HepG2 (cell line): Measurements from ENCODE around the gene RNGTT. TPM values are rescaled to one million over a fixed set of nuclear protein-coding genes. Genes with fewer than 3 reads are reported as not detected.

Experiments used
- ATAC-seq: fragments of 200-7000 bp; cut with Tn5 transposase; 3 replicates; pipeline ENCODE4 v1.9.1; 2020; ENCODE audit warnings: mild to moderate bottlenecking, moderate library complexity
- BruUV-seq: library from RNA; stranded (reverse); fragments of 400-500 nt; replicated peaks from 2 replicates; lab custom pipeline; 2021; lab: Mats Ljungman, UMichigan
- CTCF ChIA-PET: fragments of 300-600 bp; formaldehyde crosslinking; extraction: SDS; loops from one replicate; lab custom pipeline; 2021; ENCODE audit warnings: low total read pairs, inconsistent platforms, low intra/inter-chr PET ratio; lab: Yijun Ruan, JAX
- POLR2A ChIA-PET: fragments of 350-600 bp; sonication (Branson Sonifier 250); formaldehyde crosslinking; loops from one replicate; lab custom pipeline; 2020; ENCODE audit warnings: antibody characterized with exemption, inconsistent platforms; lab: Yijun Ruan, JAX
- DNase-seq: peaks from one replicate; pipeline ENCODE4 v3.0.0-alpha.2; 2015; ENCODE audit warnings: low spot score
- FAIRE-seq: peaks from 3 replicates; lab custom pipeline; 2011; peaks lifted over from hg19 to GRCh38; lab: Jason Lieb, UNC
- H2AFZ ChIP-seq: one replicate; pipeline ENCODE4 v1.6.1; 2011; ENCODE audit warnings: low read length, inconsistent platforms
- H3K27ac ChIP-seq: fragments of 300-600 bp; 3 replicates; pipeline ENCODE4 v1.8.0; 2011; ENCODE audit warnings: mixed run types, mild to moderate bottlenecking, mixed read lengths, low read length, inconsistent platforms; ENCODE audit not compliant: insufficient read depth; ENCODE audit errors: extremely low read length
- H3K27me3 ChIP-seq, 2 experiments: fragments of 200-600 bp in 1 of 2; 2 replicates in 1 of 2; 3 replicates in 1 of 2; pipeline versions ENCODE4 v1.6.0 to v1.8.0; 2011; ENCODE audit warnings: low read length in 2 of 2, mild to moderate bottlenecking in 2 of 2, moderate library complexity in 2 of 2, inconsistent platforms in 1 of 2; ENCODE audit not compliant: insufficient read depth in 2 of 2, control insufficient read depth in 1 of 2
- H3K36me3 ChIP-seq, 2 experiments: fragments of 200-600 bp in 1 of 2; replicated peaks in 1 of 2; 2 replicates in 1 of 2; 3 replicates in 1 of 2; pipeline versions ENCODE4 v1.5.1 to v1.8.0; 2011; ENCODE audit warnings: low read length in 2 of 2, inconsistent platforms in 1 of 2; ENCODE audit not compliant: insufficient read depth in 2 of 2, control insufficient read depth in 1 of 2
- H3K4me1 ChIP-seq: 2 replicates; pipeline ENCODE4 v1.5.1; 2012; ENCODE audit warnings: low read length, inconsistent platforms; ENCODE audit not compliant: insufficient read depth
- H3K4me2 ChIP-seq: 2 replicates; pipeline ENCODE4 v1.6.0; 2011; ENCODE audit warnings: low read depth, low read length, inconsistent platforms
- H3K4me3 ChIP-seq, 3 experiments: fragments of 200-600 bp in 1 of 3; sonication (generic), shearing (Covaris generic) in 1 of 3; replicated peaks in 1 of 3; 2 replicates each; pipeline ENCODE4 v1.5.1; 2011 to 2016; ENCODE audit warnings: low read length in 3 of 3, inconsistent platforms in 2 of 3, low read depth in 2 of 3, mild to moderate bottlenecking in 2 of 3, control low read depth in 1 of 3, mixed read lengths in 1 of 3; ENCODE audit not compliant: insufficient read depth in 1 of 3
- H3K79me2 ChIP-seq: one replicate; pipeline ENCODE4 v1.6.1; 2011; ENCODE audit warnings: low read length, inconsistent platforms; ENCODE audit not compliant: insufficient read depth
- H3K9ac ChIP-seq: 2 replicates; pipeline ENCODE4 v1.6.0; 2011; ENCODE audit warnings: mild to moderate bottlenecking, low read depth, low read length, inconsistent platforms; ENCODE audit not compliant: insufficient read depth
- H3K9me3 ChIP-seq: 2 replicates; pipeline ENCODE4 v1.5.1; 2012; ENCODE audit warnings: mild to moderate bottlenecking, low read length
- H4K20me1 ChIP-seq: 2 replicates; pipeline ENCODE4 v1.6.0; 2011; ENCODE audit warnings: inconsistent platforms, mild to moderate bottlenecking, low read length, moderate library complexity; ENCODE audit not compliant: insufficient read depth
- CEBPG ChIP-seq: IDR thresholded peaks from 2 replicates; pipeline ENCODE4 v1.6.1; 2016
- FOXA1 ChIP-seq, 2 experiments: fragments of 450-650 bp in 1 of 2; sonication (generic) in 1 of 2; formaldehyde crosslinking in 1 of 2; IDR thresholded peaks; 2 replicates each; pipeline versions ENCODE4 v1.4.0 to v1.6.1; 2016 to 2020; ENCODE audit warnings: missing genetic modification reagents in 1 of 2
- FUBP1 ChIP-seq: sonication (generic); formaldehyde crosslinking; IDR thresholded peaks from 2 replicates; pipeline ENCODE4 v1.5.1; 2020; ENCODE audit warnings: missing genetic modification reagents, mild to moderate bottlenecking, borderline replicate concordance
- RXRA ChIP-seq: sonication (generic); formaldehyde crosslinking; IDR thresholded peaks from 2 replicates; pipeline ENCODE4 v1.5.1; 2020; ENCODE audit warnings: missing genetic modification reagents
- SMAD1 ChIP-seq: sonication (generic); formaldehyde crosslinking; IDR thresholded peaks from 2 replicates; pipeline ENCODE4 v1.4.0; 2020; ENCODE audit warnings: missing genetic modification reagents, low read depth, mild to moderate bottlenecking, borderline replicate concordance
- TRIM24 ChIP-seq: sonication (generic); formaldehyde crosslinking; IDR thresholded peaks from 2 replicates; pipeline ENCODE4 v1.8.0; 2022; ENCODE audit warnings: mild to moderate bottlenecking, missing genetic modification reagents
- ZBTB34 ChIP-seq: sonication (generic); formaldehyde crosslinking; IDR thresholded peaks from 2 replicates; pipeline ENCODE4 v1.8.0; 2022; ENCODE audit warnings: mild to moderate bottlenecking, missing genetic modification reagents
- ZEB1 ChIP-seq: IDR thresholded peaks from 2 replicates; pipeline ENCODE4 v1.6.1; 2012; ENCODE audit warnings: mild to moderate bottlenecking, low read depth, inconsistent platforms; ENCODE audit not compliant: insufficient replicate concordance
- ZFP90 ChIP-seq: sonication (generic); formaldehyde crosslinking; IDR thresholded peaks from 2 replicates; pipeline ENCODE4 v1.8.0; 2022; ENCODE audit warnings: missing genetic modification reagents, mild to moderate bottlenecking, inconsistent platforms, borderline replicate concordance
- ZNF234 ChIP-seq: sonication (generic); formaldehyde crosslinking; conservative IDR thresholded peaks from 2 replicates; pipeline ENCODE4 v1.5.1; 2020; ENCODE audit warnings: mild to moderate bottlenecking, missing genetic modification reagents
- ZNF496 ChIP-seq: sonication (generic); formaldehyde crosslinking; IDR thresholded peaks from 2 replicates; pipeline ENCODE4 v1.8.1; 2023; ENCODE audit warnings: mild to moderate bottlenecking, moderate library complexity, missing genetic modification reagents; ENCODE audit not compliant: insufficient replicate concordance
- WGBS: methylation state at CpG from one replicate; pipeline ENCODE4 v1.1.6; 2017; ENCODE audit warnings: low lambda C conversion rate; 5-methylcytosine and 5-hydroxymethylcytosine counted together
- in situ Hi-C: cut with HindIII; loops from 2 replicates; pipeline ENCODE4 v1.10.0; 2017; ENCODE audit warnings: low pct_unique_long_range_greater_than_20kb; ENCODE audit not compliant: extremely low pct_ligation_motif_present
- intact Hi-C: fragments of 100-400 bp; cut with micrococcal nuclease; formaldehyde crosslinking; loops from one replicate; pipeline ENCODE4 v1.10.0; 2022; ENCODE audit not compliant: unreplicated experiment
- polyA plus RNA-seq, 8 experiments: library from polyadenylated mRNA; depleted of rRNA in 3 of 8; stranded (reverse) in 7 of 8; unstranded in 1 of 8; fragments of >200 nt; fragmentation: Illumina TruSeq in 4 of 8; extraction: Trizol in 4 of 8; gene quantifications; 2 replicates each; pipeline versions ENCODE4 v1.2.1 to v1.2.3, GENCODE V29; 2011 to 2016; ENCODE audit warnings: low read depth in 4 of 8, missing spikeins in 1 of 8, mixed read lengths in 1 of 8; ENCODE audit not compliant: insufficient read depth in 1 of 8
- total RNA-seq, 5 experiments: library from RNA; depleted of rRNA; stranded (reverse); fragments of >200 nt; fragmentation: Illumina TruSeq; extraction: Trizol; gene quantifications; 2 replicates each; pipeline ENCODE4 v1.2.3, GENCODE V29; 2016; ENCODE audit warnings: low read depth in 1 of 5
- TF ChIP-seq, protein P1 (sequence below): sonication (generic); formaldehyde crosslinking; IDR thresholded peaks from 2 replicates; pipeline ENCODE4 v1.4.0; 2020; ENCODE audit warnings: missing genetic modification reagents

RNGTT gene
- total and polyA plus RNA-seq, 2 of the 13 experiments (the other 11 are each of a cell fraction or from before 2014, with no cell fraction given) = 6.0 to 22.6 TPM

DNA sequence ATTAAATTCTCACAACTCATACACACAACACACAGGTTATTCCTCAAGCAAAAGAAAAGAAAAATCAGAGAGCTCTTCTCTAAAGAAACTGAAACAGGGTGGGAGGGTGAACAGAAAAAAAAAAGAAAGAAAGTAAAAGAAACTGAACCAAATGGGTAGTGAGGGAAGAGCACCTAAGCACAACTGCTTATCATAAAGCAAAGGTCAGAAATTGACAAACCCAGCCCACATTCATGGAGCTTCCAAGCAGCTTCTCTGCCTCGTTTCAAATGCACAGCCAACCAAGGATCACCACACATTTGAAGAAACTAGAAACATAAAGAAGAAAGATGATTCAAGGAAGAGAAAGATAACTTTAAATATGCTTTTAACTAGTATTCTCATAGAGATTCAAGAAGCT lies 90.5 kb downstream of the RNGTT start:
- Histone ChIP-seq H3K9me3 (no peaks in the 10 kb centered on the region), H3K79me2 (no peaks in the 10 kb centered on the region), H4K20me1 (peaks cover 4% of the 10 kb centered on the region; the same call in 1 of the 2 replicates), H3K4me1 (peaks cover 23% of the 10 kb centered on the region), H2AFZ (no peak overlapping the region), H3K9ac (no peak overlapping the region), H3K4me3 (no peak overlapping the region), H3K27ac (no peak overlapping the region), H3K27me3 (no peaks in the 10 kb centered on the region), H3K36me3 (no peaks in the 10 kb centered on the region; a peak in 1 of 5 replicates), H3K4me2 (no peak overlapping the region)
- DNase-seq = no peak
- TF ChIP-seq FOXA1 (IDR thresholded peaks at IDR 0.05) (no peak), FOXA1 (CRISPR knock-in tag; IDR thresholded peaks at IDR 0.05) (no peak), TRIM24 (CRISPR knock-in tag) (no peak), ZBTB34 (CRISPR knock-in tag) (no peak), ZEB1 (no peak), FUBP1 (CRISPR knock-in tag) (no peak), ZFP90 (no peak), CEBPG (CRISPR knock-in tag) (no peak), ZNF496 (CRISPR knock-in tag) (no peak), RXRA (no peak), ZNF234 (CRISPR knock-in tag) (no peak), SMAD1 (CRISPR knock-in tag) (no peak)
- TF ChIP-seq, protein P1, sequence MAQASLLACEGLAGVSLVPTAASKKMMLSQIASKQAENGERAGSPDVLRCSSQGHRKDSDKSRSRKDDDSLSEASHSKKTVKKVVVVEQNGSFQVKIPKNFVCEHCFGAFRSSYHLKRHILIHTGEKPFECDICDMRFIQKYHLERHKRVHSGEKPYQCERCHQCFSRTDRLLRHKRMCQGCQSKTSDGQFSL = no peak
- intact Hi-C loops (loop anchor here (5.0 kb wide), 2 partner anchors 636 to 1481 kb away; no protein-coding TSS in a partner anchor), in situ Hi-C loops (loop anchor here (25.0 kb wide), 1 partner anchor 936 kb away; no protein-coding TSS in a partner anchor)
- ChIA-PET POLR2A (interaction anchor here (1.7 kb wide), 1 partner anchor 90 kb away, joined by 4 read pairs; the partner anchor contains the start of gene RNGTT), CTCF (no interaction called here)
- BruUV-seq = no TSS peak
- no peak for ATAC-seq
- FAIRE-seq = no peak
- 61% methylated on average over 1 of the region's 1 CpG for WGBS
